ENCODE data around the gene MAN2B1. TPM values are rescaled to one million over a fixed set of nuclear protein-coding genes. Genes with fewer than 3 reads are reported as not detected.
A peak's percentile ranks its signal among the peaks of the same experiment; 100 is the strongest.
"Not testable (repeated sequence)": the region's sequence is repeated elsewhere in the genome, so short reads cannot be mapped to it uniquely, and the experiment has no call there.

The MAN2B1 gene
- total and polyA plus RNA-seq, 3 experiments from 2014 or later, result 76.4 to 85.3 (median 83.8) TPM

DNA sequence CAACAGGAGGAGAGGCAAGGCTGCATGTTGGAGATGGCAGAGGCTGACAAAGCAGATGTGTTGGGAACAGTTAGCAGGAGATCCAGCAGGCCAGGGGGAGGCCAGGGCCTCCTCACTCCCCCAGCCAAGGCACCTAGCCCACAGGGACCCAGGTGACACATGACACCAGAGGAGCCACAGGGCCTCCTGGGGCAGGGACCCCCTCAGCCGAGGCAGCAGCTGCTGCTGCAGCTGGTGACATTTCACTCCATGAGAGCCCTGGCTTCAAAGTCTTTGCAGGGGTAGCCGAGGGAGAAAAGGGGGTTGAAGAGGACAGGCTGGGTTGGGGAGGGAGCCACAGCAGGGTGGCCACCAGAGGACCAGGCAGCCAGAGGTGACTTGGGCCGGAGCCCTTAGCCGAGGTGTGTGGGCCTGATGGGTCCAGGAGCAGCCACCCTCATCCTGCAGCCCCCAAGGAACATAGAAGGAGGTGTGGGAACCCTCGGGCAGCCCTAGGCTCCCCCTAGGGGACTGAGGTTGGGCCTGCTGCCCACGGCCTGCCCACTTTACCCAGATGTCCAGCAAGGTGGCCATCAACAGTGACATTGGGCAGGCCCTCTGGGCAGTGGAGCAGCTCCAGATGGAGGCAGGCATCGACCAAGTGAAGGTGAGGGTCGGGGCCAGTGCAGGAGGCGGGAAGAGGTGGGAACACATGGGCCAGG, 21.1 kb upstream of the MAN2B1 start, which contains the start of gene GNG14:
Gene GNG14, plus strand, starts transcription at position 503 of the 701 bp plus-strand sequence. Its CDS starts 51 bp downstream, at position 554.
- Histone ChIP-seq H3K27ac (ENCODE audit: low read depth, low read length) (no peak within 1 kb of the TSS), H3K36me3 (ENCODE audit: insufficient read depth, low read length) (no peaks in the 10 kb centered on the region), H3K27me3 (ENCODE audit: insufficient read depth, low read length, poor library complexity, severe bottlenecking) (no peaks in the 10 kb centered on the region), H3K4me3 (ENCODE audit: low read length) (no peak within 1 kb of the TSS), H3K9me3 (ENCODE audit: low read length) (no peaks in the 10 kb centered on the region), H3K4me1 (ENCODE audit: insufficient read depth, low read length) (no peaks in the 10 kb centered on the region)
- Mint-ChIP-seq H3K36me3 (peaks cover 0 to 1% (median 0%) of the 10 kb centered on the region in 3 donors), H3K4me1 (peaks cover 0 to 4% (median 0%) of the 10 kb centered on the region in 3 donors), H3K27me3 (no peaks in the 10 kb centered on the region), H3K27ac (peak within 1 kb of the TSS in 1 of 8 donors; percentile 65), H3K4me3 (no peak within 1 kb of the TSS), H3K9me3 (no peaks in the 10 kb centered on the region)
- DNase-seq, result no peak
- CTCF ChIA-PET, result no interaction called here
- POLR2A ChIA-PET, result interaction anchor here (0.5 to 0.6 kb wide), 2 partner anchors 47 to 145 kb away, joined by 3 read pairs; partner anchors contain the start of gene TRIR

DNA sequence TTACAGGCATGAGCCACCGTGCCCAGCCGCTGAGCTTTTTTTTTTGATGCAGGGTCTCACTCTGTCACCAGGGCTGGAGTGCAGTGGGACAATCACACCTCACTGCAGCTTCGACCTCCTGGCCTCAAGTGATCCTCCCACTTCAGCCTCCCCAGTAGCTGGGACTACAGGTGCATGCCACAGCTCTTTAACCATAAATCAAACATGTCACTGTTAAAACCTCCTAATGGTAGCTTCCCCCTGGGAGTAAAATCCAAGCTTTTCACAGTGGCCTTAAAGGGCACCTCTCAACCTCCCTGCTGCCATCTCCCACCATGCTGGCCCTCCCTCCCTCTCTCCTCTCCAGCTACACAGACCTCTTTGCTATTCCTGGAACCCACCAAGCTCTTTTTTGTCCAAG, 19.3 kb upstream of the MAN2B1 start:
- peaks cover 5 to 10% (median 5%) of the 10 kb centered on the region in 3 donors for H3K36me3 Mint-ChIP-seq
- POLR2A ChIA-PET, result no interaction called here
- peak overlapping the region in 2 of 7 donors; percentile 55 to 60 for H3K4me3 Mint-ChIP-seq
- Histone ChIP-seq H3K27me3 (ENCODE audit: insufficient read depth, low read length, poor library complexity, severe bottlenecking) (no peaks in the 10 kb centered on the region), H3K36me3 (ENCODE audit: insufficient read depth, low read length) (no peaks in the 10 kb centered on the region), H3K4me1 (ENCODE audit: insufficient read depth, low read length) (no peaks in the 10 kb centered on the region), H3K27ac (ENCODE audit: low read depth, low read length) (no peak overlapping the region), H3K9me3 (ENCODE audit: low read length) (no peaks in the 10 kb centered on the region), H3K4me3 (ENCODE audit: low read length) (no peak overlapping the region)
- peaks cover 0 to 4% of the 10 kb centered on the region in 2 donors for H3K27me3 Mint-ChIP-seq
- DNase-seq, result no peak
- H3K4me1 Mint-ChIP-seq, result peaks cover 8 to 11% (median 10%) of the 10 kb centered on the region in 3 donors
- H3K9me3 Mint-ChIP-seq, result no peaks in the 10 kb centered on the region
- H3K27ac Mint-ChIP-seq, result peak overlapping the region in 1 of 8 donors; percentile 65
- CTCF ChIA-PET, result interaction anchor here (0.8 to 1.5 kb wide), 6 partner anchors 9 to 75 kb away, joined by 3 to 6 read pairs (median 4); partner anchors contain the start of gene FBXW9

GRCh38 chr19:12681074-12681987, 14.8 kb upstream of the MAN2B1 start, which contains the start of gene DHPS:
Gene DHPS, minus strand, starts transcription at chr19:12681880. Its CDS starts 114 bp downstream, at chr19:12681766.
- H3K4me1 ChIP-seq (ENCODE audit: insufficient read depth, low read length), result peaks cover 14% of the 10 kb centered on the region
- H3K9me3 Mint-ChIP-seq, result no peaks in the 10 kb centered on the region
- H3K9me3 ChIP-seq (ENCODE audit: low read length), result no peaks in the 10 kb centered on the region
- peak within 1 kb of the TSS; percentile 84 for H3K27ac ChIP-seq (ENCODE audit: low read depth, low read length)
- peaks cover 33% of the 10 kb centered on the region for H3K36me3 ChIP-seq (ENCODE audit: insufficient read depth, low read length)
- DNase-seq, result peak; percentile 84 to 96 (median 91)
- H3K4me3 ChIP-seq (ENCODE audit: low read length), result peak within 1 kb of the TSS; percentile 87
- peak within 1 kb of the TSS; percentile 91 to 98 (median 95) for H3K4me3 Mint-ChIP-seq
- H3K36me3 Mint-ChIP-seq, result peaks cover 5 to 43% (median 15%) of the 10 kb centered on the region in 3 donors
- POLR2A ChIA-PET, result interaction anchor here (0.5 to 1.8 kb wide), 14 partner anchors 10 to 1085 kb away, joined by 3 to 13 read pairs (median 4); partner anchors contain the start of genes FBXW9, TRIR, ZNF490 and ZNF791
- H3K27me3 Mint-ChIP-seq, result peaks cover 0 to 4% of the 10 kb centered on the region in 2 donors
- H3K27ac Mint-ChIP-seq, result peak within 1 kb of the TSS; percentile 93 to 97 (median 96)
- peaks cover 16 to 34% (median 26%) of the 10 kb centered on the region in 3 donors for H3K4me1 Mint-ChIP-seq
- CTCF ChIA-PET, result interaction anchor here (0.7 to 5.3 kb wide), 8 partner anchors 8 to 76 kb away, joined by 3 to 32 read pairs (median 4); partner anchors contain the start of genes FBXW9, MAN2B1 and WDR83
- H3K27me3 ChIP-seq (ENCODE audit: insufficient read depth, low read length, poor library complexity, severe bottlenecking), result no peaks in the 10 kb centered on the region

GRCh38 chr19:12680034-12680433, 13.5 kb upstream of the MAN2B1 start:
- H3K4me3 Mint-ChIP-seq, result peak overlapping the region; percentile 34 to 73 (median 63)
- no peak for DNase-seq
- H3K4me1 Mint-ChIP-seq, result peaks cover 18 to 37% (median 26%) of the 10 kb centered on the region in 3 donors
- peak overlapping the region in 4 of 8 donors; percentile 17 to 50 (median 42) for H3K27ac Mint-ChIP-seq
- H3K36me3 Mint-ChIP-seq, result peaks cover 5 to 56% (median 17%) of the 10 kb centered on the region in 3 donors
- Histone ChIP-seq H3K9me3 (ENCODE audit: low read length) (no peaks in the 10 kb centered on the region), H3K4me1 (ENCODE audit: insufficient read depth, low read length) (peaks cover 16% of the 10 kb centered on the region), H3K36me3 (ENCODE audit: insufficient read depth, low read length) (peaks cover 46% of the 10 kb centered on the region), H3K4me3 (ENCODE audit: low read length) (no peak overlapping the region), H3K27me3 (ENCODE audit: insufficient read depth, low read length, poor library complexity, severe bottlenecking) (no peaks in the 10 kb centered on the region), H3K27ac (ENCODE audit: low read depth, low read length) (no peak overlapping the region)
- POLR2A ChIA-PET, result interaction anchor here (1.1 kb wide), 1 partner anchor 13 kb away, joined by 3 read pairs; the partner anchor contains the start of genes MAN2B1 and WDR83
- no peaks in the 10 kb centered on the region for H3K9me3 Mint-ChIP-seq
- CTCF ChIA-PET, result interaction anchor here (0.5 to 5.3 kb wide), 7 partner anchors 8 to 116 kb away, joined by 3 to 32 read pairs (median 3); partner anchors contain the start of genes FBXW9, MAN2B1 and WDR83
- peaks cover 0 to 4% of the 10 kb centered on the region in 2 donors for H3K27me3 Mint-ChIP-seq

- H3K9me3 ChIP-seq (ENCODE audit: low read length); H3K9me3 Mint-ChIP-seq; DNase-seq; H3K27ac ChIP-seq (ENCODE audit: low read depth, low read length); H3K27ac Mint-ChIP-seq; POLR2A ChIA-PET; H3K4me3 Mint-ChIP-seq; H3K4me3 ChIP-seq (ENCODE audit: low read length); H3K27me3 ChIP-seq (ENCODE audit: insufficient read depth, low read length, poor library complexity, severe bottlenecking); H3K27me3 Mint-ChIP-seq: not testable (repeated sequence)
- peaks cover 55% of the 10 kb centered on the region for H3K36me3 ChIP-seq (ENCODE audit: insufficient read depth, low read length)
- CTCF ChIA-PET, result interaction anchor here (0.8 to 5.3 kb wide), 10 partner anchors 8 to 170 kb away, joined by 3 to 32 read pairs (median 6); partner anchors contain the start of genes MAN2B1 and WDR83
- Mint-ChIP-seq H3K4me1 (peaks cover 18 to 39% (median 25%) of the 10 kb centered on the region in 3 donors), H3K36me3 (peaks cover 5 to 73% (median 20%) of the 10 kb centered on the region in 3 donors)
- peaks cover 16% of the 10 kb centered on the region for H3K4me1 ChIP-seq (ENCODE audit: insufficient read depth, low read length)
Measured at GRCh38 chr19:12678039-12678438, 11.5 kb upstream of the MAN2B1 start.

DNA sequence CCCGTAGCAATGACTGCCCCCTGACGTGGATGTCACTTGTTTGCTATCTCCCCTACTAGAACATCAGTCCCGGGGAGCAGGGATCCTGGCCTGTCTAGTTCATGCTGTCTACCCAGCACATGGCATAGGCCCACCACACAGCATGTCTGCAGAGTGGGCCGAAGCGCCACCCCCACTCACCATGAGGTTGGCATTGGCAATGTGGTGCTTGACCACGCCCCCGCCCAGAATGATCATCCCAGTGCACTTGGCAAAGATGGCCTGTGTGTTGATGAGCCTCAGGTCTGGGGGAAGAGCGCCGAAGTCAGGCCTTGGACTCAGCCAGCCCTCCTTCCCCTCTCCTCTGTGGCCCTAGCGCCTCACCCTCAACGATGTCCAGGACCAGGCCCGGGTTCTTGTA, 10.4 kb upstream of the MAN2B1 start:
- Mint-ChIP-seq H3K4me3 (no peak overlapping the region), H3K4me1 (peaks cover 21 to 43% (median 29%) of the 10 kb centered on the region in 3 donors), H3K27me3 (peaks cover 0 to 4% of the 10 kb centered on the region in 2 donors), H3K27ac (peak overlapping the region in 6 of 8 donors; percentile 43 to 89 (median 66)), H3K36me3 (peaks cover 8 to 81% (median 22%) of the 10 kb centered on the region in 3 donors), H3K9me3 (no peaks in the 10 kb centered on the region)
- Histone ChIP-seq H3K27ac (ENCODE audit: low read depth, low read length) (no peak overlapping the region), H3K4me1 (ENCODE audit: insufficient read depth, low read length) (peaks cover 17% of the 10 kb centered on the region), H3K36me3 (ENCODE audit: insufficient read depth, low read length) (peaks cover 55% of the 10 kb centered on the region), H3K4me3 (ENCODE audit: low read length) (no peak overlapping the region), H3K9me3 (ENCODE audit: low read length) (no peaks in the 10 kb centered on the region), H3K27me3 (ENCODE audit: insufficient read depth, low read length, poor library complexity, severe bottlenecking) (no peaks in the 10 kb centered on the region)
- ChIA-PET CTCF (interaction anchor here (0.7 to 5.3 kb wide), 18 partner anchors 9 to 214 kb away, joined by 3 to 32 read pairs (median 4); partner anchors contain the start of genes GCDH, MAN2B1 and WDR83), POLR2A (no interaction called here)
- DNase-seq, result no peak

DNA sequence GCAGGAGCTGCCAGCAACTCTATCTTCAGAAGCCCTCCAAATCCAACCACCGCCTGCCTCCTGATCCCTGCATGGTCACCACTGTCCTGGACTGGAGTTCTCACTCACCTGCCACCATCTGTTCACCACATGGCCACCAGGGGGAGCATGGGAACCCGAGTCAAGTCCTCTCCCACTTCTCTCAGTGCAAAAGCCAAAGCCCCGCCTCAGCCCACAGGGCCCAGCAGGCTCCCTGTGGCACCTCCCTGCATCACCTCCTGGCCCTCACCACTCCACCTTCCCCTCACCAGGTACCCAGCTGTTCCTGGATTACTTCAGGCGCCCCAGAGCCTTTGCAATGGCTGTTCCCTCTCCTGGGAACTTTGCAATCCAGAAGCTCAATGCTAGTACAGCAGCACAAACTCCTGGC, 9.8 kb upstream of the MAN2B1 start:
- peak; percentile 62 to 87 (median 73) for DNase-seq
- ChIA-PET CTCF (interaction anchor here (0.7 to 5.3 kb wide), 19 partner anchors 10 to 214 kb away, joined by 3 to 32 read pairs (median 3); partner anchors contain the start of genes GCDH, MAN2B1 and WDR83), POLR2A (no interaction called here)
- Mint-ChIP-seq H3K27ac (peak overlapping the region in 7 of 8 donors; percentile 43 to 89 (median 64)), H3K27me3 (peaks cover 0 to 2% of the 10 kb centered on the region in 2 donors), H3K9me3 (no peaks in the 10 kb centered on the region), H3K4me3 (peak overlapping the region in 3 of 7 donors; percentile 16 to 90 (median 59)), H3K36me3 (peaks cover 9 to 79% (median 22%) of the 10 kb centered on the region in 3 donors), H3K4me1 (peaks cover 21 to 40% (median 30%) of the 10 kb centered on the region in 3 donors)
- Histone ChIP-seq H3K27me3 (ENCODE audit: insufficient read depth, low read length, poor library complexity, severe bottlenecking) (no peaks in the 10 kb centered on the region), H3K4me1 (ENCODE audit: insufficient read depth, low read length) (peaks cover 19% of the 10 kb centered on the region), H3K27ac (ENCODE audit: low read depth, low read length) (no peak overlapping the region), H3K9me3 (ENCODE audit: low read length) (no peaks in the 10 kb centered on the region), H3K36me3 (ENCODE audit: insufficient read depth, low read length) (peaks cover 55% of the 10 kb centered on the region), H3K4me3 (ENCODE audit: low read length) (no peak overlapping the region)
